MCF 10A (cell line): ENCODE data around the gene PSMD7. TPM values are rescaled to one million over a fixed set of nuclear protein-coding genes. Genes with fewer than 3 reads are reported as not detected.

ENCODE experiments used
- BruUV-seq: library from RNA; stranded (reverse); fragments of 400-500 nt; replicated peaks from 2 replicates; lab custom pipeline; 2021; lab: Mats Ljungman, UMichigan
- CTCF ChIA-PET: fragments of 300-600 bp; sonication (Branson Sonifier 250); formaldehyde crosslinking; extraction: SDS; loops from one replicate; lab custom pipeline; 2021; ENCODE audit warnings: antibody characterized with exemption, inconsistent platforms; lab: Yijun Ruan, JAX
- POLR2A ChIA-PET: fragments of 300-600, 350-650 bp; sonication (Branson Sonifier 250); formaldehyde crosslinking; extraction: SDS; loops from one replicate; lab custom pipeline; 2020; ENCODE audit warnings: antibody characterized with exemption, inconsistent platforms; lab: Yijun Ruan, JAX
- DNase-seq: peaks from one replicate; pipeline ENCODE4 v3.0.0-alpha.2; 2018; ENCODE audit not compliant: unreplicated experiment
- H3K27ac Mint-ChIP-seq: one replicate; pipeline ENCODE4 v1.8.0; 2022; ENCODE audit warnings: mild to moderate bottlenecking, low read depth, mixed read lengths; ENCODE audit not compliant: unreplicated experiment
- H3K27me3 Mint-ChIP-seq: one replicate; pipeline ENCODE4 v1.8.0; 2022; ENCODE audit warnings: mixed read lengths; ENCODE audit not compliant: insufficient read depth, unreplicated experiment
- H3K36me3 Mint-ChIP-seq: one replicate; pipeline ENCODE4 v1.8.0; 2022; ENCODE audit warnings: mild to moderate bottlenecking, moderate library complexity, mixed read lengths; ENCODE audit not compliant: insufficient read depth, unreplicated experiment
- H3K4me1 Mint-ChIP-seq: one replicate; pipeline ENCODE4 v1.8.0; 2022; ENCODE audit warnings: mixed read lengths; ENCODE audit not compliant: insufficient read depth, unreplicated experiment
- H3K4me3 Mint-ChIP-seq: one replicate; pipeline ENCODE4 v1.8.0; 2022; ENCODE audit warnings: mild to moderate bottlenecking, moderate library complexity, mixed read lengths; ENCODE audit not compliant: unreplicated experiment
- H3K9me3 Mint-ChIP-seq: one replicate; pipeline ENCODE4 v1.8.0; 2022; ENCODE audit warnings: mixed read lengths; ENCODE audit not compliant: unreplicated experiment
- intact Hi-C: fragments of 100-400 bp; cut with micrococcal nuclease; formaldehyde crosslinking; loops from 2 replicates; pipeline ENCODE4 v1.14.1; 2022
- total RNA-seq: library from RNA; stranded (reverse); gene quantifications from 2 replicates; pipeline ENCODE4 v1.2.3, GENCODE V29; 2022
- TF ChIP-seq, protein P1 (sequence below): fragments of 200-600 bp; IDR thresholded peaks from one replicate; pipeline ENCODE4 v1.8.0; 2022; ENCODE audit warnings: antibody characterized with exemption, mild to moderate bottlenecking; ENCODE audit not compliant: unreplicated experiment

The PSMD7 gene
- total RNA-seq, 1 experiment from 2014 or later: 141 TPM

DNA sequence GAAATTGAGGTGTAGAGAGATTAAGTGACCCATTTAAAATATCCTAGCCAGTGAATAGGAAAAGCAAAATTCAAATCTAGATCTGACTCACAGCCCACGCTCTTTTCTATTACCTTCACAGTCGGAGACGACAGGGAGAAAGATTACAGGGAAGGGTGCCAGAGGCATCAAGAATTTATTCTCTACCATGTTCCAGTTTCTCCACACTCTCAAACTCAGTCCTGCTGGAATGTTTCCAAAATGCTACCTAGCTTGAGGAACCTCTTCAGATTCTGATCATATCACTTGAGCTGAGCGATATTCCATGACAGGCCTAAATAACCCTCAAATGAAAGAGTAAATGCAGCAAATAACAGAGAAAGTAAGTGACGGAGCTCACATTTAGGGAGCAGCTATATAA, 5.4 kb upstream of the PSMD7 start:
- POLR2A ChIA-PET: interaction anchor here (0.6 to 2.2 kb wide), 9 partner anchors 8 to 1303 kb away, joined by 3 to 10 read pairs (median 4); partner anchors contain the start of gene GLG1
- DNase-seq: peak; percentile 56

GRCh38 chr16:74291577-74292208, 4.9 kb upstream of the PSMD7 start:
- no TSS peak for BruUV-seq
- CTCF ChIA-PET: interaction anchor here (0.6 to 2.4 kb wide), 5 partner anchors 13 to 1271 kb away, joined by 3 to 12 read pairs (median 4); no protein-coding TSS in a partner anchor
- H3K9me3 Mint-ChIP-seq: peaks cover 15% of the 10 kb centered on the region
- POLR2A ChIA-PET: interaction anchor here (0.5 to 2.4 kb wide), 13 partner anchors 8 to 1304 kb away, joined by 3 to 10 read pairs (median 4); partner anchors contain the start of gene GLG1
- intact Hi-C loops: no loop called here
- H3K4me3 Mint-ChIP-seq: peak overlapping the region; percentile 58
- peaks cover 22% of the 10 kb centered on the region for H3K4me1 Mint-ChIP-seq
- H3K36me3 Mint-ChIP-seq: peaks cover 16% of the 10 kb centered on the region
- DNase-seq: peak; percentile 96
- no peaks in the 10 kb centered on the region for H3K27me3 Mint-ChIP-seq
- TF ChIP-seq, protein P1, sequence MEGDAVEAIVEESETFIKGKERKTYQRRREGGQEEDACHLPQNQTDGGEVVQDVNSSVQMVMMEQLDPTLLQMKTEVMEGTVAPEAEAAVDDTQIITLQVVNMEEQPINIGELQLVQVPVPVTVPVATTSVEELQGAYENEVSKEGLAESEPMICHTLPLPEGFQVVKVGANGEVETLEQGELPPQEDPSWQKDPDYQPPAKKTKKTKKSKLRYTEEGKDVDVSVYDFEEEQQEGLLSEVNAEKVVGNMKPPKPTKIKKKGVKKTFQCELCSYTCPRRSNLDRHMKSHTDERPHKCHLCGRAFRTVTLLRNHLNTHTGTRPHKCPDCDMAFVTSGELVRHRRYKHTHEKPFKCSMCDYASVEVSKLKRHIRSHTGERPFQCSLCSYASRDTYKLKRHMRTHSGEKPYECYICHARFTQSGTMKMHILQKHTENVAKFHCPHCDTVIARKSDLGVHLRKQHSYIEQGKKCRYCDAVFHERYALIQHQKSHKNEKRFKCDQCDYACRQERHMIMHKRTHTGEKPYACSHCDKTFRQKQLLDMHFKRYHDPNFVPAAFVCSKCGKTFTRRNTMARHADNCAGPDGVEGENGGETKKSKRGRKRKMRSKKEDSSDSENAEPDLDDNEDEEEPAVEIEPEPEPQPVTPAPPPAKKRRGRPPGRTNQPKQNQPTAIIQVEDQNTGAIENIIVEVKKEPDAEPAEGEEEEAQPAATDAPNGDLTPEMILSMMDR: no peak
- H3K27ac Mint-ChIP-seq: peak overlapping the region; percentile 82

More for the DNA sequence above, 5.4 kb upstream of the PSMD7 start:
- CTCF ChIA-PET: interaction anchor here (0.6 to 2.4 kb wide), 5 partner anchors 12 to 1270 kb away, joined by 3 to 12 read pairs (median 4); no protein-coding TSS in a partner anchor
- intact Hi-C loops: no loop called here
- Mint-ChIP-seq H3K36me3 (peaks cover 16% of the 10 kb centered on the region), H3K4me3 (no peak overlapping the region), H3K27ac (peak overlapping the region; percentile 82), H3K4me1 (peaks cover 22% of the 10 kb centered on the region), H3K27me3 (no peaks in the 10 kb centered on the region), H3K9me3 (peaks cover 15% of the 10 kb centered on the region)
- TF ChIP-seq, protein P1: no peak
- no TSS peak for BruUV-seq

DNA sequence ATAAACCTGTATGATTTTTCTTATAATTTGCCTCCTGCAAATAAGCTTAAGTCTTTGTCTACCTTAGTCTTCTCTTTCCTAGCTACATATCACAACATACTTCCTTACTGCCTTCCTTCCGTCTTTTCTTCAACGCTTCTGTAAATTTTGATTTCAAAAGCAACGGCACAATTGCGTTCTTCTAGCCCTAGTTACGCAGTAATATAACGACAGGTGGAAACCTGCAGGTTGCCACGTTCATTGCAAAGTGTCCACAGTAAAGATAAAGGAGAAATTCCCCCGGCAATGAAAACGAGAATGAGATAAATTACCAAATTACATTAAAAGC, 546 bp upstream of the PSMD7 start:
- ChIA-PET POLR2A (interaction anchor here (0.8 to 3.1 kb wide), 4 partner anchors 9 to 311 kb away, joined by 3 to 19 read pairs (median 8); partner anchors contain the start of gene GLG1), CTCF (interaction anchor here (1.0 kb wide), 1 partner anchor 22 kb away, joined by 3 read pairs; no protein-coding TSS in a partner anchor)
- H3K36me3 Mint-ChIP-seq: peaks cover 39% of the 10 kb centered on the region
- peak overlapping the region; percentile 98 for H3K27ac Mint-ChIP-seq
- intact Hi-C loops: no loop called here
- H3K27me3 Mint-ChIP-seq: no peaks in the 10 kb centered on the region
- peaks cover 10% of the 10 kb centered on the region for H3K9me3 Mint-ChIP-seq
- H3K4me3 Mint-ChIP-seq: peak overlapping the region; percentile 84
- DNase-seq: no peak
- TF ChIP-seq, protein P1: no peak
- TSS peak; percentile 79 for BruUV-seq
- peaks cover 10% of the 10 kb centered on the region for H3K4me1 Mint-ChIP-seq

- POLR2A ChIA-PET: interaction anchor here (0.7 to 3.1 kb wide), 13 partner anchors 8 to 1242 kb away, joined by 3 to 20 read pairs (median 3); partner anchors contain the start of gene GLG1
- TF ChIP-seq, protein P1: no peak
- Mint-ChIP-seq H3K27ac (peak overlapping the region; percentile 98), H3K4me3 (peak overlapping the region; percentile 84), H3K36me3 (peaks cover 41% of the 10 kb centered on the region), H3K27me3 (no peaks in the 10 kb centered on the region), H3K4me1 (peaks cover 1% of the 10 kb centered on the region), H3K9me3 (no peaks in the 10 kb centered on the region)
- TSS peak; percentile 41 for BruUV-seq
- intact Hi-C loops: no loop called here
- DNase-seq: peak; percentile 26
- CTCF ChIA-PET: interaction anchor here (0.5 to 1.8 kb wide), 3 partner anchors 12 to 203 kb away, joined by 3 to 26 read pairs (median 4); no protein-coding TSS in a partner anchor
These were observed 591 bp downstream of the PSMD7 start for GRCh38 chr16:74297145-74297665.
